K562 (cell line): Measurements from ENCODE around the gene PAQR7. TPM values are rescaled to one million over a fixed set of nuclear protein-coding genes. Genes with fewer than 3 reads are reported as not detected.

Experiments used
- ATAC-seq: fragments of 200-7000 bp; cut with Tn5 transposase; 3 replicates; pipeline ENCODE4 v1.9.1; 2020; ENCODE audit warnings: moderate library complexity
- BruUV-seq: library from RNA; stranded (reverse); fragments of 400-500 nt; replicated peaks from 2 replicates; lab custom pipeline; 2021; lab: Mats Ljungman, UMichigan
- CTCF ChIA-PET: fragments of 300-600 bp; formaldehyde crosslinking; extraction: SDS; loops from one replicate; lab custom pipeline; 2021; ENCODE audit warnings: low intra/inter-chr PET ratio; lab: Yijun Ruan, JAX
- POLR2A ChIA-PET: fragments of 300-600, 350-650 bp; sonication (Branson Sonifier 250); formaldehyde crosslinking; extraction: SDS; loops from one replicate; lab custom pipeline; 2021; ENCODE audit warnings: antibody characterized with exemption, inconsistent platforms; lab: Yijun Ruan, JAX
- DNase-seq, 4 experiments: peaks; one replicate each; pipeline versions ENCODE4 v3.0.0 to v3.0.0-alpha.2; 2011 to 2018; ENCODE audit warnings: low spot score in 3 of 4, mixed read lengths in 3 of 4; ENCODE audit errors: extremely low read depth in 1 of 4
- FAIRE-seq: peaks from 2 replicates; lab custom pipeline; 2011; peaks lifted over from hg19 to GRCh38; lab: Jason Lieb, UNC
- H2AFZ ChIP-seq: 2 replicates; pipeline ENCODE4 v1.6.0; 2011; ENCODE audit warnings: low read depth, low read length, control low read depth, inconsistent platforms
- H3K27ac ChIP-seq: fragments of 200-600 bp; 3 replicates; pipeline ENCODE4 v1.8.0; 2011; ENCODE audit warnings: low read depth, mild to moderate bottlenecking, control low read depth, inconsistent platforms, low read length, moderate library complexity, mixed read lengths; ENCODE audit errors: extremely low read depth
- H3K27me3 ChIP-seq, 2 experiments: fragments of 300-600 bp in 1 of 2; 2 replicates in 1 of 2; 3 replicates in 1 of 2; pipeline versions ENCODE4 v1.6.0 to v1.8.0; 2011; ENCODE audit warnings: inconsistent platforms in 2 of 2, low read length in 2 of 2, mild to moderate bottlenecking in 1 of 2, mixed read lengths in 1 of 2, moderate library complexity in 1 of 2; ENCODE audit not compliant: control insufficient read depth in 2 of 2, insufficient read depth in 2 of 2
- H3K36me3 ChIP-seq: fragments of 300-600 bp; 3 replicates; pipeline ENCODE4 v1.8.0; 2011; ENCODE audit warnings: mild to moderate bottlenecking, low read length, inconsistent platforms; ENCODE audit not compliant: control insufficient read depth, insufficient read depth
- H3K4me1 ChIP-seq, 2 experiments: fragments of 200-600 bp in 1 of 2; replicated peaks in 1 of 2; 2 replicates in 1 of 2; 3 replicates in 1 of 2; pipeline versions ENCODE4 v1.5.1 to v1.8.0; 2011; ENCODE audit warnings: inconsistent platforms in 2 of 2, low read length in 2 of 2, mild to moderate bottlenecking in 1 of 2, mixed read lengths in 1 of 2, moderate library complexity in 1 of 2; ENCODE audit not compliant: control insufficient read depth in 2 of 2, insufficient read depth in 2 of 2
- H3K4me2 ChIP-seq: 2 replicates; pipeline ENCODE4 v1.6.1; 2011; ENCODE audit warnings: low read length, control low read depth, inconsistent platforms, mixed read lengths; ENCODE audit not compliant: insufficient read depth
- H3K4me3 ChIP-seq: fragments of 200-600 bp; sonication (generic), shearing (Covaris generic); 2 replicates; pipeline ENCODE4 v1.5.1; 2016; ENCODE audit warnings: control low read depth, inconsistent platforms
- H3K79me2 ChIP-seq: fragments of 200-600 bp; 3 replicates; pipeline ENCODE4 v1.8.0; 2011; ENCODE audit warnings: low read length, inconsistent platforms; ENCODE audit not compliant: control insufficient read depth, insufficient read depth
- H3K9ac ChIP-seq, 2 experiments: 2 replicates each; pipeline versions ENCODE4 v1.6.0 to v1.6.1; 2011; ENCODE audit warnings: low read depth in 2 of 2, low read length in 2 of 2, control low read depth in 1 of 2, inconsistent platforms in 1 of 2, mild to moderate bottlenecking in 1 of 2, mixed read lengths in 1 of 2; ENCODE audit not compliant: insufficient read depth in 1 of 2
- H3K9me1 ChIP-seq: one replicate; pipeline ENCODE4 v1.6.0; 2011; ENCODE audit warnings: inconsistent platforms, mild to moderate bottlenecking, low read length, moderate library complexity; ENCODE audit not compliant: control insufficient read depth, insufficient read depth
- H3K9me3 ChIP-seq: replicated peaks from 2 replicates; pipeline ENCODE4 v1.5.1; 2011; ENCODE audit warnings: low read depth, low read length, inconsistent platforms; ENCODE audit not compliant: control insufficient read depth, insufficient read depth
- H4K20me1 ChIP-seq: replicated peaks from 2 replicates; pipeline ENCODE4 v1.6.1; 2011; ENCODE audit warnings: low read length, inconsistent platforms, mixed read lengths; ENCODE audit not compliant: control insufficient read depth, insufficient read depth
- GTF2E2 ChIP-seq: fragments of 200-800 bp; sonication (Bioruptor generic); IDR thresholded peaks from 2 replicates; pipeline ENCODE4 v1.6.1; 2016; ENCODE audit warnings: missing genetic modification characterization, missing compliant biosample characterization
- HCFC1 ChIP-seq: IDR thresholded peaks from 2 replicates; pipeline ENCODE4 v1.6.1; 2012; ENCODE audit warnings: low read depth, low read length, improper control_type of control experiment
- HDGF ChIP-seq: fragments of 450-650 bp; IDR thresholded peaks from 2 replicates; pipeline ENCODE4 v1.6.1; 2016
- MAFG ChIP-seq: fragments of 450-650 bp; conservative IDR thresholded peaks from 2 replicates; pipeline ENCODE4 v1.6.1; 2016; ENCODE audit warnings: missing genetic modification characterization, missing compliant biosample characterization
- MAFK ChIP-seq: IDR thresholded peaks from 2 replicates; pipeline ENCODE4 v1.6.1; 2011; ENCODE audit warnings: low read length, improper control_type of control experiment
- MED1 ChIP-seq: sonication (generic); formaldehyde crosslinking; IDR thresholded peaks from 2 replicates; pipeline ENCODE4 v1.8.1; 2023; ENCODE audit warnings: missing genetic modification reagents, borderline replicate concordance
- MTA2 ChIP-seq: fragments of 450-650 bp; IDR thresholded peaks from 2 replicates; pipeline ENCODE4 v1.6.1; 2016; ENCODE audit warnings: low read depth
- NUFIP1 ChIP-seq: fragments of 450-650 bp; IDR thresholded peaks from 2 replicates; pipeline ENCODE4 v1.6.1; 2018; ENCODE audit not compliant: partially characterized antibody
- POLR2G ChIP-seq: fragments of 200-400 bp; formaldehyde crosslinking; IDR thresholded peaks from 2 replicates; pipeline ENCODE4 v1.6.1; 2017; ENCODE audit warnings: low read depth, mild to moderate bottlenecking, antibody characterized with exemption, low read length, moderate library complexity
- POLR2H ChIP-seq: IDR thresholded peaks from 2 replicates; pipeline ENCODE4 v1.6.1; 2016; ENCODE audit warnings: missing genetic modification characterization, low read depth, mild to moderate bottlenecking, control low read depth, missing compliant biosample characterization, moderate library complexity
- RAD21 ChIP-seq, 2 experiments: fragments of 250-450 bp in 1 of 2; fragments of 450-650 bp in 1 of 2; sonication (Bioruptor Pico) in 1 of 2; formaldehyde crosslinking in 1 of 2; IDR thresholded peaks in 1 of 2; conservative IDR thresholded peaks in 1 of 2; 2 replicates each; pipeline versions ENCODE4 v1.4.0 to v1.8.0; 2020 to 2022; ENCODE audit warnings: mild to moderate bottlenecking in 2 of 2, moderate library complexity in 1 of 2
- TEAD1 ChIP-seq, 2 experiments: fragments of 450-650 bp in 1 of 2; sonication (generic) in 1 of 2; formaldehyde crosslinking; IDR thresholded peaks; 2 replicates each; pipeline versions ENCODE4 v1.4.0 to v1.8.0; 2020 to 2022; ENCODE audit warnings: mild to moderate bottlenecking in 2 of 2, missing genetic modification reagents in 1 of 2
- ZNF586 ChIP-seq: fragments of 450-650 bp; formaldehyde crosslinking; conservative IDR thresholded peaks from 2 replicates; pipeline ENCODE4 v1.4.0; 2020; ENCODE audit warnings: mild to moderate bottlenecking, moderate library complexity
- WGBS: fragments of 100-300 bp; shearing (Covaris generic); methylation state at CpG from one replicate; pipeline ENCODE4 v1.1.6; 2016; ENCODE audit warnings: low coverage, mixed read lengths; ENCODE audit not compliant: insufficient coverage; ENCODE audit errors: missing lambda C conversion rate; 5-methylcytosine and 5-hydroxymethylcytosine counted together
- in situ Hi-C: fragments of 300-500 bp; cut with MboI; formaldehyde crosslinking; loops from 4 replicates; pipeline ENCODE4 v1.15.0; 2018; ENCODE audit warnings: inconsistent platforms, mixed read lengths
- intact Hi-C: fragments of 100-400 bp; cut with micrococcal nuclease; formaldehyde crosslinking; loops from 2 replicates; pipeline ENCODE4 v1.14.2; 2022
- polyA plus RNA-seq, 8 experiments: library from polyadenylated mRNA; depleted of rRNA in 4 of 8; stranded (reverse) in 5 of 8; unstranded in 3 of 8; fragments of >200 nt; fragmentation: Nextera tagmentation in 2 of 8; fragmentation: Illumina TruSeq in 1 of 8; extraction: Ambion mirVana in 2 of 8; extraction: Trizol in 1 of 8; gene quantifications; 2 replicates each; pipeline versions ENCODE4 v1.2.1 to v1.2.3, GENCODE V29; 2011 to 2014; ENCODE audit warnings: inconsistent platforms in 1 of 8, missing spikeins in 1 of 8
- total RNA-seq, 7 experiments: library from RNA; depleted of rRNA in 6 of 7; stranded (reverse); fragments of >200 nt in 6 of 7; fragmentation: Illumina TruSeq in 2 of 7; extraction: Trizol in 2 of 7; gene quantifications; 2 replicates each; pipeline versions ENCODE4 v1.2.1 to v1.2.3, GENCODE V29; 2011 to 2021; ENCODE audit warnings: low replicate concordance in 1 of 7
- TF ChIP-seq, protein P1 (sequence below): IDR thresholded peaks from 2 replicates; pipeline ENCODE4 v1.6.1; 2011; ENCODE audit warnings: borderline replicate concordance, low read depth, mild to moderate bottlenecking, moderate library complexity, low read length; ENCODE audit not compliant: insufficient read depth, poor library complexity, severe bottlenecking
- TF ChIP-seq, protein P2 (sequence below): sonication (generic); formaldehyde crosslinking; IDR thresholded peaks from 2 replicates; pipeline ENCODE4 v1.8.0; 2023; ENCODE audit warnings: mild to moderate bottlenecking, missing genetic modification reagents

Gene PAQR7
- total and polyA plus RNA-seq, 9 of the 15 experiments (the other 6 are each of a cell fraction or from before 2014, with no cell fraction given) = 1.1 to 5.2 (median 2.6) TPM

DNA sequence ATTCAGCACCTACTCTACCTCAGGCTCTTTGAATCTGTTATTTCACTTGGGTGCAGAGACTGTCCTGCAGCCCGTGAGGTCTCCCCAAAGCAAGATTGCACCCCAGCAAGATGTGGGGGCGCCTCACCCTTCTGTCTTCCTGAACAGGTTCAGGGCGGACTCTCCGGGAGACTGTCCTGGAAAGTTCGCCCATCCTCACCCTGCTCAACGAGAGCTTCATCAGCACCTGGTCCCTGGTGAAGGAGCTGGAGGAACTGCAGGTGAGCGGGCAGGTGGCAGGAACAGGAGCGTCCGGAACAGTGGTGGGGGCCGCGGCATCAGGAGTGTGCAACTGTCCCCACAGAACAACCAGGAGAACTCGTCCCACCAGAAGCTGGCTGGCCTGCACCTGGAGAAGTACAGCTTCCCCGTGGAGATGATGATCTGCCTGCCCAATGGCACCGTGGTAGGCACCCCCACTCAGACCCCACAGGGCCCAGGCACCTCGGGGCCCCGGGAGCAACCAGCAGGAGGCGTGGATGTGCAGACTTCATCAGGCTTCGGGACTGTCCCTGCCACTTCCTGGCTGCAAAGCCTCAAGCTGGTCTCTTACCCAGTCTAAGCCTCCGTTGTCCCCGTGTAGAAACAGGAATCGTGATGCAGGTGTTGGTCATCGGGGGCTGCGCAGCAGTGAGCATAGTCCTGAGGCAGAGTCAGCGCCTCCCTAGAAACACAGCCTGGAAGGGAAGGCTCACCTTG lies 61.6 kb downstream of the PAQR7 start:
- DNase-seq (no peak), FAIRE-seq (no peak), ATAC-seq (peak; percentile 13; the same call in 1 of the 3 replicates)
- 62% methylated on average over 24 of the region's 24 CpGs for WGBS
- ChIA-PET POLR2A (interaction anchor here (0.5 kb wide), 1 partner anchor 574 kb away, joined by 3 read pairs; no protein-coding TSS in a partner anchor), CTCF (interaction anchor here (0.7 kb wide), 2 partner anchors 183 to 511 kb away, joined by 3 read pairs; partner anchors contain the start of gene PAFAH2)
- Histone ChIP-seq H3K4me1 (peaks cover 15 to 55% of the 10 kb centered on the region in 2 experiments), H2AFZ (no peak overlapping the region), H3K79me2 (peaks cover 8% of the 10 kb centered on the region; the same call in 2 of the 3 replicates), H3K9me1 (no peaks in the 10 kb centered on the region), H3K4me2 (no peak overlapping the region), H4K20me1 (peaks cover 4% of the 10 kb centered on the region; the same call in 1 of the 2 replicates), H3K27ac (no peak overlapping the region), H3K27me3 (no peaks in the 10 kb centered on the region), H3K9me3 (no peaks in the 10 kb centered on the region), H3K36me3 (peaks cover 4% of the 10 kb centered on the region; the same call in 1 of the 3 replicates), H3K4me3 (no peak overlapping the region), H3K9ac (peak overlapping the region in 1 of 2 experiments; percentile 69; a peak in 2 of 4 replicates)
- no TSS peak for BruUV-seq
- intact Hi-C loops (no loop called here), in situ Hi-C loops (loop anchor here (10.0 kb wide), 1 partner anchor 409 kb away; no protein-coding TSS in a partner anchor)
- TF ChIP-seq HDGF = no peak
- no peak for TF ChIP-seq GTF2E2
- TF ChIP-seq, protein P1, sequence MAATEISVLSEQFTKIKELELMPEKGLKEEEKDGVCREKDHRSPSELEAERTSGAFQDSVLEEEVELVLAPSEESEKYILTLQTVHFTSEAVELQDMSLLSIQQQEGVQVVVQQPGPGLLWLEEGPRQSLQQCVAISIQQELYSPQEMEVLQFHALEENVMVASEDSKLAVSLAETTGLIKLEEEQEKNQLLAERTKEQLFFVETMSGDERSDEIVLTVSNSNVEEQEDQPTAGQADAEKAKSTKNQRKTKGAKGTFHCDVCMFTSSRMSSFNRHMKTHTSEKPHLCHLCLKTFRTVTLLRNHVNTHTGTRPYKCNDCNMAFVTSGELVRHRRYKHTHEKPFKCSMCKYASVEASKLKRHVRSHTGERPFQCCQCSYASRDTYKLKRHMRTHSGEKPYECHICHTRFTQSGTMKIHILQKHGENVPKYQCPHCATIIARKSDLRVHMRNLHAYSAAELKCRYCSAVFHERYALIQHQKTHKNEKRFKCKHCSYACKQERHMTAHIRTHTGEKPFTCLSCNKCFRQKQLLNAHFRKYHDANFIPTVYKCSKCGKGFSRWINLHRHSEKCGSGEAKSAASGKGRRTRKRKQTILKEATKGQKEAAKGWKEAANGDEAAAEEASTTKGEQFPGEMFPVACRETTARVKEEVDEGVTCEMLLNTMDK = peak; percentile 15
- no peak for TF ChIP-seq MAFG (tag)
- TF ChIP-seq ZNF586 = no peak
- peak in 1 of 2 experiments; percentile 49; a peak in 2 of 4 replicates for TF ChIP-seq RAD21 (CRISPR knock-in tag; conservative IDR thresholded peaks at IDR 0.05 in 1 of 2, IDR thresholded peaks at IDR 0.05 in 1 of 2)
- TF ChIP-seq NUFIP1 = no peak
- TF ChIP-seq, protein P2, sequence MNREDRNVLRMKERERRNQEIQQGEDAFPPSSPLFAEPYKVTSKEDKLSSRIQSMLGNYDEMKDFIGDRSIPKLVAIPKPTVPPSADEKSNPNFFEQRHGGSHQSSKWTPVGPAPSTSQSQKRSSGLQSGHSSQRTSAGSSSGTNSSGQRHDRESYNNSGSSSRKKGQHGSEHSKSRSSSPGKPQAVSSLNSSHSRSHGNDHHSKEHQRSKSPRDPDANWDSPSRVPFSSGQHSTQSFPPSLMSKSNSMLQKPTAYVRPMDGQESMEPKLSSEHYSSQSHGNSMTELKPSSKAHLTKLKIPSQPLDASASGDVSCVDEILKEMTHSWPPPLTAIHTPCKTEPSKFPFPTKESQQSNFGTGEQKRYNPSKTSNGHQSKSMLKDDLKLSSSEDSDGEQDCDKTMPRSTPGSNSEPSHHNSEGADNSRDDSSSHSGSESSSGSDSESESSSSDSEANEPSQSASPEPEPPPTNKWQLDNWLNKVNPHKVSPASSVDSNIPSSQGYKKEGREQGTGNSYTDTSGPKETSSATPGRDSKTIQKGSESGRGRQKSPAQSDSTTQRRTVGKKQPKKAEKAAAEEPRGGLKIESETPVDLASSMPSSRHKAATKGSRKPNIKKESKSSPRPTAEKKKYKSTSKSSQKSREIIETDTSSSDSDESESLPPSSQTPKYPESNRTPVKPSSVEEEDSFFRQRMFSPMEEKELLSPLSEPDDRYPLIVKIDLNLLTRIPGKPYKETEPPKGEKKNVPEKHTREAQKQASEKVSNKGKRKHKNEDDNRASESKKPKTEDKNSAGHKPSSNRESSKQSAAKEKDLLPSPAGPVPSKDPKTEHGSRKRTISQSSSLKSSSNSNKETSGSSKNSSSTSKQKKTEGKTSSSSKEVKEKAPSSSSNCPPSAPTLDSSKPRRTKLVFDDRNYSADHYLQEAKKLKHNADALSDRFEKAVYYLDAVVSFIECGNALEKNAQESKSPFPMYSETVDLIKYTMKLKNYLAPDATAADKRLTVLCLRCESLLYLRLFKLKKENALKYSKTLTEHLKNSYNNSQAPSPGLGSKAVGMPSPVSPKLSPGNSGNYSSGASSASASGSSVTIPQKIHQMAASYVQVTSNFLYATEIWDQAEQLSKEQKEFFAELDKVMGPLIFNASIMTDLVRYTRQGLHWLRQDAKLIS (CRISPR knock-in tag) = no peak
- TF ChIP-seq MAFK = no peak
- TF ChIP-seq MED1 (CRISPR knock-in tag) = no peak
- TF ChIP-seq POLR2H (tag) = no peak
- TF ChIP-seq POLR2G = peak; percentile 54
- TF ChIP-seq HCFC1 = no peak
- TF ChIP-seq MTA2 = no peak
- TF ChIP-seq TEAD1 (CRISPR knock-in tag; IDR thresholded peaks at IDR 0.05) = 0 out of 4 replicates have a peak, but pooled peaks of 1 of the 2 experiments have one; percentile 21
